Middle frontal gyrus (tissue), 1 donor: ENCODE data around the gene ZNF532.

Source experiments
- DNase-seq: peaks from one replicate; pipeline ENCODE4 v3.0.0-alpha.2; 2015; ENCODE audit warnings: low spot score; ENCODE audit errors: extremely low spot score

The ZNF532 gene

GRCh38 chr18:59035591-59035990 is 170.9 kb downstream of the ZNF532 start:
- DNase-seq: no peak
